ENCODE results near the gene MOB3B.

DNA sequence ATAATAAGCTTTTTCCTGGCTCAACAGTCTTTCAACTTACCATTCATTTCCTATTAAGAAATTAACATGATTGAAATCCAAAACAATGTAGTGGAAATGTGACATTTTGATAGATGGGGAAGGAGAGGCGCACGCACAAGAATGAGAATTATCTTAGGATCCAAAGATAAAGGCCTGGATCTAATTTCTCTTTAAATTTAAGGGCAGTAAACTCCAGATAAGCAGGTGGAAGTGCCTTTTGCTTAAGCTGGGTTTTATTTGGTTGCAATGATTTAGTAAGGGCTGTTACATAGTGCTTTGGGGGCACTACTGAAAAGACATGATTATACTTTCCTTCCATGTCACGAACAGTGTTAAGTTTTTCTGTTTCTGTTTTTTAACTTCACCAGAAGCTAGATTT lies 250.0 kb downstream of the MOB3B start:
- TF ChIP-seq, protein P1, sequence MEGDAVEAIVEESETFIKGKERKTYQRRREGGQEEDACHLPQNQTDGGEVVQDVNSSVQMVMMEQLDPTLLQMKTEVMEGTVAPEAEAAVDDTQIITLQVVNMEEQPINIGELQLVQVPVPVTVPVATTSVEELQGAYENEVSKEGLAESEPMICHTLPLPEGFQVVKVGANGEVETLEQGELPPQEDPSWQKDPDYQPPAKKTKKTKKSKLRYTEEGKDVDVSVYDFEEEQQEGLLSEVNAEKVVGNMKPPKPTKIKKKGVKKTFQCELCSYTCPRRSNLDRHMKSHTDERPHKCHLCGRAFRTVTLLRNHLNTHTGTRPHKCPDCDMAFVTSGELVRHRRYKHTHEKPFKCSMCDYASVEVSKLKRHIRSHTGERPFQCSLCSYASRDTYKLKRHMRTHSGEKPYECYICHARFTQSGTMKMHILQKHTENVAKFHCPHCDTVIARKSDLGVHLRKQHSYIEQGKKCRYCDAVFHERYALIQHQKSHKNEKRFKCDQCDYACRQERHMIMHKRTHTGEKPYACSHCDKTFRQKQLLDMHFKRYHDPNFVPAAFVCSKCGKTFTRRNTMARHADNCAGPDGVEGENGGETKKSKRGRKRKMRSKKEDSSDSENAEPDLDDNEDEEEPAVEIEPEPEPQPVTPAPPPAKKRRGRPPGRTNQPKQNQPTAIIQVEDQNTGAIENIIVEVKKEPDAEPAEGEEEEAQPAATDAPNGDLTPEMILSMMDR (IDR thresholded peaks at IDR 0.05), result no peak
- no peak for TF ChIP-seq POLR2A (IDR thresholded peaks at IDR 0.05)
